Right lung (tissue), 5 donors: ENCODE results near the gene ZSWIM3. TPM values are rescaled to one million over a fixed set of nuclear protein-coding genes. Genes with fewer than 3 reads are reported as not detected.
"Not testable (repeated sequence)": the region's sequence is repeated elsewhere in the genome, so short reads cannot be mapped to it uniquely, and the experiment has no call there.

Experiments
- DNase-seq, 2 donors: peaks; one replicate each; pipeline ENCODE4 v3.0.0-alpha.2; 2013
- polyA plus RNA-seq, 5 donors: library from polyadenylated mRNA; unstranded; fragments of 120-200 nt; gene quantifications; one replicate each; pipeline versions ENCODE4 v1.2.1 to v1.2.3, GENCODE V29; 2013; ENCODE audit warnings: inconsistent platforms in 1 of 5, low replicate concordance in 1 of 5; ENCODE audit not compliant: insufficient read length in 5 of 5, insufficient read depth in 1 of 5

Gene ZSWIM3
- polyA plus RNA-seq, 5 donors: 5.0 to 5.9 (median 5.4) TPM

DNA sequence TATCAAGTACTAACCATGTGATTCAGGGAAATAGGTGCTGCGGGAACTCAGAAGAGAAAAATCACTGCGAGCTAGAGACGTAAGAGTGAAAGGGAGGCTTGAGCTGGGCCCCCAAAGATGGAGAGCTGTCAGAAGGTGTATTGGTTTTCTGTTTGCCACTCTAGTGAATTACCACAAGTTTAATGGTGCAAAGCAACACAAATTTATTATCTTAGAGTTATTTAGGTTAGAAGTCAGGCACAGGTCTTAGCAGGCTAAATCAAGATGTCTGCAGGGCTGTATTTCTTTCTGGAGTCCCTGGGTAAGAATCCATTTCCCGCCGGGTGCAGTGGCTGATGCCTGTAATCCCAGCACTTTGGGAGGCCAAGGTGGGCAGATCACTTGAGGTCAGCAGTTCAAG is 2.5 kb downstream of the ZSWIM3 start:
- DNase-seq: no peak

GRCh38 chr20:45860560-45861220 is 3.3 kb downstream of the ZSWIM3 start:
- no peak for DNase-seq

DNA sequence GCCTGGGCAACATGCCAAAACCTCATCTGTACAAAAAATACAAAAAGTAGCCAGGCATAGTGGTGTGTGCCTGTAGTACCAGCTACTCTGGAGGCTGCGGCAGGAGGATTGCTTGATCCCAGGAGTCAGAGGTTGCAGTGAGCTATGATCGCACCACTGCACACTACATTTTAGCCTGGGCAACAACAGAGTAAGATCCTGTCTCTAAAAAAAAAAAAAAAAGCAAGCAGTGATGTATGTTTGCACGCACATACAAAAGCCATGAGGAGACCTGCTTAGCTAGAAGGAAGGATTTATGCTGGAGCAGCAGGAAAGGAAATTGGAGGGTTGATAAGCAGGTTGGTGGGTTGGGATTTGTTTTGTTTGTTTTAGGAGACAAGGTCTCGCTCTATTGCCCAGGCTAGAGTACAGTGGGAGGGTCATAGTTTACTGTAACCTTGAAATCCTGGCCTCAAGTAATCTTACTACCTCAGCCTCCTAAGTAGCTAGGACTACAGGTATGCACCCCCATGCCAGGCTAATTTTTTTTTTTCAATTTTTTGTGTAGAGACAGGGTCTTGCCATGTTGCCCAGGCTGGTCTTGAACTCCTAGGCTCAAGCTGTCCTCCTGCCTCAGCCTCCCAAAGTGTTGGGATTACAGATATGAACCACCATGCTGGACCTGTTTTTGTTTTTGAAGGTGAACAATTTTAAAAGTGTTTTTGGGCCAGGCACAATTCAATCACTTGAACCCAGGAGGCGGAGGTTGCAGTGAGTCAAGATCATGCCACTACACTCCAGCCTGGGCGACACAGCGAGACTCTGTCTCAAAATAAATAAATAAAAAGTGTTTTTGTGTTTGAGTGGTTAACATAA is 4.0 kb downstream of the ZSWIM3 start:
- DNase-seq: no peak

- no peak for DNase-seq
These were observed 6.4 kb downstream of the ZSWIM3 start for GRCh38 chr20:45863543-45864470.

GRCh38 chr20:45866454-45866853 is 9.0 kb downstream of the ZSWIM3 start:
- DNase-seq: no peak

DNA sequence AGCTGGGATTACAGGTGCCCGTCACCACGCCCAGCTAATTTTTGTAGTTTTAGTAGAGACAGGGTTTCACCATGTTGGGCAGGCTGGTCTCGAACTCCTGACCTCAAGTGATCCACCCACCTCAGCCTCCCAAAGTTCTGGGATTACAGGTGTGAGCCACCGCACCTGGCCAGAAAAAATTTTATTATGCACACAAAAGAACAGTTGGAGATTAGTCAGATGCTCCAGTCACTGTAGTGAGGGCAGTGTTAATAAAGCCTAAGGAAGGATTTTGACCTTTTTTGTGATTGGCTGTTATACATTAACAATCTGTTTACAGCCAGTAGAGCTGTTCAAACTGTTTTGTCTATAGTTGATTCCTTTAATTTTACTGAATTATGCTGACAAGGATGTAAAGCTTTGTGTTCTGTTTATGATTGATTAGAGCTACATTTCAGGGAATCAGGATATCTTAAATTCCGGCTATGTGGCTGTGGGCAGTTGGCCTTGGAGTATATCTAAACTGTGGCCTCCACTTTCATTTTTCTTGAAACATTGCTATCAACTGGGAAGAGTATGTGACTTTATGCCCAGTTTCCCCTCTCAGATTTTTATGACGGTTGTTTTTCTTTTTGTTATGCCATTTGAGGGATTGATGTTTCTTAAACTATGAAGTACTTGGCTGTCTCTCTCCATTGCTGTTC is 9.9 kb downstream of the ZSWIM3 start:
- no peak for DNase-seq

DNA sequence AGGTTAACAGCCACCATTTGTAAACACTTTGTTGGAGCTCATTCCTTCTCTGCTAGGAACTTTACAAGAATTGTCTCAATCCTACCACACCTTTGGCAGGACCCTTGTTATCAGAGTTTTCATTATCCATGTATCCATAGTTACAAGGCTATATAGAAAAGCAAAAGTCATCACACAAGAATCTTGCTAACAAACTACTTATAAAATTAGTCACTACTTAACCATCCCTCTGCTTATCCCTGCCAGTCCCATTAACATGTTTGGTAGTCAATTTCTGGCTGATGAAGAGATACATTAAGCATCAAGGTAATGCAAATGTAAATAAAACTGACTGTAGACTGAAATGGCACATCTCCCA is 10.4 kb downstream of the ZSWIM3 start:
- DNase-seq: no peak

- DNase-seq: no peak
These were observed 15.2 kb downstream of the ZSWIM3 start for GRCh38 chr20:45872626-45873025.

- DNase-seq: no peak
These were observed 16.1 kb downstream of the ZSWIM3 start for GRCh38 chr20:45873409-45874103.

DNA sequence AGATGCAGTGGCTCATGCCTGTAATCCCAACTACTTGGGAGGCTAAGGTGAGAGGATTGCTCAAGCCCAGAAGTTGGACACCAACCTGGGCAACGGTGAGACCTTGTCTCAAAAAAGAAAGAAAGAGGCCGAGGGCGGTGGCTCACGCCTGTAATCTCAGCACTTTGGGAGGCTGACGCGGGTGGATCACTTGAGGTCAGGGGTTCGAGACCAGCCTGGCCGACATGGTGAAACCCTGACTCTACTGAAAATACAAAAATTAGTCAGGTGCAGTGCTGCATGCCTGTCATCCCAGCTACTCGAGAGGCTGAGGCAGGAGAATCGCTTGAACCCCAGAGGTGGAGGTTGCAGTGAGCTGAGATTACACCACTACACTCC is 16.7 kb downstream of the ZSWIM3 start:
- DNase-seq: not testable (repeated sequence)

- no peak for DNase-seq
These were observed 17.2 kb downstream of the ZSWIM3 start for GRCh38 chr20:45874576-45874975.

GRCh38 chr20:45878076-45878761 is 20.8 kb downstream of the ZSWIM3 start:
- DNase-seq: no peak

DNA sequence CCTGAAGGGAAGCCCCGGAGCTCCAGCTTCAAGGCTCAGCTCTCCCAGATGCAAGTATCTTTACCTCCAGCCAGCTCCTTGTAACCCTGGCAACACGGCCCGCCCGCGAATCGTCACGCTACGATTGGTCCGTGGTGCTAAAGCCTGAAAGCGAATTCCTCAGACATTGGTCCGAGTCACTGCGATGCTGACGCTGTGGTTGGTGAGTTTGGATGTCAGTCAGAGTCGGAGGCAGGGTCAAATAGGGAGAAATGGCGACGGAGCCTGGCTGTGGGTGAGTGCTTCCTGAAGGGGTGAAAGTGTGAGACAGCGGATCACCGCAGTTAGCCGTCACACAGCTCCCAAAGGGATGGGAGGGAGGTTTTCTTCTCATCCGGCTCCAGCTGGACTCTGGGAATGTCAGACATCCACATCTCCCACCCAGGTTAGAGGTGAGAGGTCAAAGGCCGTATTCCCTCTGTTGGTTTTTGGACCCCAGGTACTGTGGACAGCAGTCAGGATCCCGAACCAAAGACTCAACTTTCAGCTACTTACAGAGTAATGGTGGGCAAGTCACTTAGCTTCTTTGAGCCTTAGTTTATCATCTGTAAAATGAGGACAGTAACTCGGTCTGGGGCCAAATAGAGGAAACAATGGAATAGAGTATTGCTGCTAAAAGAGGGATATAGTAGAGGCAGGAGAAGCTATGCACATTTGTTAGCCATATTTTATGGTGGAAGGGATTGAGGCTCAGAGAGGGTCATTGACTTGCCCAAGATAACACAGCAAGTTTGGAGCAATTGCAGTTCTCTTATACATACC is 23.8 kb downstream of the ZSWIM3 start, which contains the start of gene ZSWIM1:
Gene ZSWIM1, plus strand, starts transcription at position 240 of the 801 bp plus-strand sequence. CDS start 1,366 bp downstream, outside the sequence.
- peak; percentile 98 to 99 for DNase-seq

GRCh38 chr20:45882469-45883099 is 25.2 kb downstream of the ZSWIM3 start:
- DNase-seq: no peak

DNA sequence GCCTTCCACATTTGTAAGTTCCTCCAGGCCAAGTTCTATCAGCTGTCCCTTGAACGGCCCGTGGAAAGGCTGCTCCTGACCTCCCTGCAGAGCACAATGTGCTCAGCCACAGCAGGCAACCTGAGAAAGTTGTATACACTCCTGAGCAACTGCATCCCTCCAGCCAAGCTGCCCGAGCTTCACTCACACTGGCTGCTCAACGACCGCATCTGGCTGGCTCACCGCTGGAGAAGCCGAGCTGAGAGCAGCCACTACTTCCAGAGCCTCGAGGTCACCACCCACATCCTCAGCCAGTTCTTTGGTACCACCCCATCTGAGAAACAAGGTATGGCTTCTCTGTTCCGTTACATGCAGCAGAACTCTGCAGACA is 25.7 kb downstream of the ZSWIM3 start:
- DNase-seq: no peak

DNA sequence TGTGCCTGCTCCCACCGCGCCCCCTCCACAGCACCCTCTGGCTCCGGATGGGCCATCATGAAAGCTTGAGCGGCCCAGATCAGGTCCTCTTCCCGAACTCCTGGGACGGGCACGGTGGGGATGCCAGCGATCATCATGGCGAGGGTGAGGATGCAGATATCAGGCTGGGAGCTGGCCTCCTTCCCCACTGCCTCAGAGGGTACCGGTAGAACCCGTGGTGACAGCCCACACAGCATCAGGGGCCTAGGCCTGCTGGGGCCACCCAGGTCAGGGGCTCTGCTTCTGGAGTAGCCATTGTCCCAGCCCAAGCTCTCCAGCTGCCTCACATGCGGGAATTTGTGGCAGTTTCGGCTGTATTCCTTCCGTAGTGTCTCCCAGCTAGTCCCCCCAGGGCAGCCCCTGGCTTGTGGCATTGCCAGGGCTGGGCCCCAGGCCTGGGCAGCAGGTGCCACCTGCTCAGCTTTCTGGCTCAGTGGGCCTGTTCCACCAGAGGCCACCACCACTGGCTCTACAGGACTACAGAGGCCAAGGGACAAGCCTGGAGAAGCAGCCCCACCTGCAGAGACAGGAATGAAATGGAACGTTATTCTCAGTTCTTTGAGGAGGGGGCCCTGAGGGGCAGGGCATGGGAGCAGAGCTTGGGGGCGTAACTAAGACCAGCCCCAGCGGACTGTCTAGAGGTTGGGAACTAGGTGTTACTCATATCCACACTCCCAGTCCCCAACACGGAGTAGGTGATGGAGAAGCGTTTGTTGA is 29.4 kb downstream of the ZSWIM3 start:
- no peak for DNase-seq

DNA sequence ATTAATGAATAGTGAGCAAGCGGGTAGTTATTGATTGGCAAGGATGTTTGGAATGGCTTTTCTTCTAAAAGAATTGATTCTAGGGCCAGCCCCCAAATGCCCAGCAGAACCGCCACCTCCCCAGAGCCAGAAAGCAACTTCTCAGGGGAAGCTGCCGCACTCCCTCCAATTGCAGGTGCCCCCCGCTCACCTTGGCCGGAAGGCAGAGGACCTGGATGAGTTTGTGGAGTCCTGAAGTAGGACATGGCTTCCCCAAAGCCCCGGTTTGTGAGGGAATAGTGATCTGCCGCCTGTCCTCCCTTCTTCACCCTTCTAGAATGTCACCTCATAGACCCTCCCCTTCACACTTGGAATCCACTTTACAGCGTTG is 29.9 kb downstream of the ZSWIM3 start, which contains the start of gene SPATA25:
Gene SPATA25, minus strand, starts transcription at position 277 of the 370 bp plus-strand sequence. Its CDS starts 32 bp downstream, at position 245.
- DNase-seq: no peak

GRCh38 chr20:45888681-45889080 is 31.3 kb downstream of the ZSWIM3 start:
- DNase-seq: no peak
